HCT116 (cell line): ENCODE data around the gene CLP1. TPM values are rescaled to one million over a fixed set of nuclear protein-coding genes. Genes with fewer than 3 reads are reported as not detected.

Experiments
- ATAC-seq: fragments of 200-7000 bp; cut with Tn5 transposase; 2 replicates; pipeline ENCODE4 v1.9.1; 2020; ENCODE audit warnings: mild to moderate bottlenecking, moderate library complexity
- BruUV-seq: library from RNA; stranded (reverse); fragments of 400-500 nt; replicated peaks from 2 replicates; lab custom pipeline; 2021; lab: Mats Ljungman, UMichigan
- CTCF ChIA-PET: fragments of 300-600 bp; sonication (Branson Sonifier 250); formaldehyde crosslinking; loops from one replicate; lab custom pipeline; 2021; ENCODE audit warnings: antibody characterized with exemption; lab: Charles Lee
- POLR2A ChIA-PET: fragments of 300-600, 350-600 bp; sonication (Branson Sonifier 250); formaldehyde crosslinking; loops from one replicate; lab custom pipeline; 2021; ENCODE audit warnings: antibody characterized with exemption; lab: Charles Lee
- RAD21 ChIA-PET, 2 experiments: fragments of 300-600 bp; sonication (Branson Sonifier 250); formaldehyde crosslinking; loops; one replicate each; lab custom pipeline; 2023; ENCODE audit warnings: low total read pairs in 2 of 2; ENCODE audit not compliant: uncharacterized antibody in 2 of 2, unreplicated experiment in 2 of 2, low non-redundant PET in 1 of 2; lab: Charles Lee
- DNase-seq: peaks from one replicate; pipeline ENCODE4 v3.0.0-alpha.2; 2010; ENCODE audit warnings: low read depth, low spot score
- H2AFZ ChIP-seq: fragments of 200-600 bp; shearing (Covaris generic), sonication (generic); 2 replicates; pipeline ENCODE4 v1.6.1; 2017; ENCODE audit warnings: low read depth, mixed run types, mixed read lengths, antibody characterized with exemption, low read length; ENCODE audit not compliant: poor library complexity, severe bottlenecking
- H3K27ac ChIP-seq: 2 replicates; pipeline ENCODE4 v1.5.1; 2012; ENCODE audit warnings: low read depth, low read length
- H3K27me3 ChIP-seq: fragments of 200-600 bp; sonication (generic); 2 replicates; pipeline ENCODE4 v1.6.1; 2016; ENCODE audit warnings: mixed run types, low read length, mixed read lengths; ENCODE audit not compliant: insufficient read depth
- H3K36me3 ChIP-seq, 2 experiments: fragments of 200-500 bp in 1 of 2; fragments of 200-600 bp in 1 of 2; sonication (Bioruptor generic) in 1 of 2; sonication (generic) in 1 of 2; 2 replicates each; pipeline versions ENCODE4 v1.5.1 to v1.6.1; 2014 to 2016; ENCODE audit warnings: low read length in 2 of 2, inconsistent platforms in 1 of 2, mixed read lengths in 1 of 2, mixed run types in 1 of 2; ENCODE audit not compliant: insufficient read depth in 2 of 2, control insufficient read depth in 1 of 2
- H3K4me1 ChIP-seq, 2 experiments: fragments of 200-600 bp in 1 of 2; sonication (generic) in 1 of 2; 2 replicates each; pipeline versions ENCODE4 v1.5.1 to v1.6.1; 2012 to 2017; ENCODE audit warnings: low read length in 2 of 2, inconsistent platforms in 1 of 2, mild to moderate bottlenecking in 1 of 2, mixed read lengths in 1 of 2, mixed run types in 1 of 2, moderate library complexity in 1 of 2; ENCODE audit not compliant: insufficient read depth in 2 of 2, control insufficient read depth in 1 of 2
- H3K4me2 ChIP-seq: fragments of 200-600 bp; sonication (generic); 2 replicates; pipeline ENCODE4 v1.6.1; 2017; ENCODE audit warnings: mixed run types, low read length, mixed read lengths
- H3K4me3 ChIP-seq, 2 experiments: fragments of 200-600 bp in 1 of 2; sonication (generic) in 1 of 2; replicated peaks in 1 of 2; 2 replicates each; pipeline ENCODE4 v1.5.1; 2011 to 2016; ENCODE audit warnings: low read length in 2 of 2, control low read depth in 1 of 2, low read depth in 1 of 2, mild to moderate bottlenecking in 1 of 2, mixed read lengths in 1 of 2, mixed run types in 1 of 2
- H3K79me2 ChIP-seq: fragments of 200-600 bp; sonication (generic); 2 replicates; pipeline ENCODE4 v1.6.1; 2017; ENCODE audit warnings: mild to moderate bottlenecking, mixed run types, low read length, moderate library complexity, mixed read lengths; ENCODE audit not compliant: insufficient read depth
- H3K9ac ChIP-seq: fragments of 200-600 bp; sonication (generic); 2 replicates; pipeline ENCODE4 v1.6.1; 2016; ENCODE audit warnings: low read length, mixed read lengths
- H3K9me2 ChIP-seq: fragments of 200-600 bp; sonication (generic), shearing (Covaris generic); 2 replicates; pipeline ENCODE4 v1.6.1; 2017; ENCODE audit warnings: mixed run types, mild to moderate bottlenecking, moderate library complexity; ENCODE audit not compliant: insufficient read depth
- H3K9me3 ChIP-seq, 2 experiments: fragments of 200-500 bp in 1 of 2; fragments of 200-600 bp in 1 of 2; sonication (Bioruptor generic) in 1 of 2; sonication (generic) in 1 of 2; 2 replicates each; pipeline ENCODE4 v1.6.1; 2014 to 2017; ENCODE audit warnings: low read length in 2 of 2, mixed read lengths in 2 of 2, inconsistent platforms in 1 of 2, low read depth in 1 of 2, mild to moderate bottlenecking in 1 of 2, mixed run types in 1 of 2, moderate library complexity in 1 of 2; ENCODE audit not compliant: control insufficient read depth in 1 of 2, insufficient read depth in 1 of 2
- H4K20me1 ChIP-seq: fragments of 200-600 bp; sonication (generic), shearing (Covaris generic); 2 replicates; pipeline ENCODE4 v1.6.1; 2017; ENCODE audit warnings: mixed run types, mild to moderate bottlenecking, moderate library complexity; ENCODE audit not compliant: insufficient read depth
- EGR1 ChIP-seq: IDR thresholded peaks from 2 replicates; pipeline ENCODE4 v1.6.1; 2012; ENCODE audit warnings: low read depth
- FOSL1 ChIP-seq: IDR thresholded peaks from 2 replicates; pipeline ENCODE4 v1.6.1; 2012; ENCODE audit warnings: low read depth
- POLR2A ChIP-seq: IDR thresholded peaks from 2 replicates; pipeline ENCODE4 v1.7.0; 2011; ENCODE audit warnings: borderline replicate concordance; ENCODE audit not compliant: insufficient read depth, insufficient read length; ENCODE audit errors: extremely low read depth
- POLR2AphosphoS5 ChIP-seq: IDR thresholded peaks from 2 replicates; pipeline ENCODE4 v1.6.1; 2011; ENCODE audit warnings: mild to moderate bottlenecking, low read depth, low read length, moderate library complexity
- RAD21 ChIP-seq: IDR thresholded peaks from 2 replicates; pipeline ENCODE4 v1.6.1; 2012; ENCODE audit warnings: low read depth, mild to moderate bottlenecking
- ZNF274 ChIP-seq: fragments of 200-500 bp; sonication (Bioruptor generic); IDR thresholded peaks from 2 replicates; pipeline ENCODE4 v1.6.1; 2014; ENCODE audit warnings: mild to moderate bottlenecking, low read depth, low read length, inconsistent platforms
- intact Hi-C: fragments of 100-400 bp; cut with micrococcal nuclease; formaldehyde crosslinking; loops from 2 replicates; pipeline ENCODE4 v1.10.0; 2022
- total RNA-seq: library from RNA; stranded (reverse); gene quantifications from one replicate; pipeline ENCODE4 v1.2.1, GENCODE V29; 2021; ENCODE audit not compliant: unreplicated experiment
- TF ChIP-seq, protein P1 (sequence below): IDR thresholded peaks from 2 replicates; pipeline ENCODE4 v1.6.1; 2012

The CLP1 gene
- total RNA-seq, 1 experiment from 2014 or later = 17.7 TPM

DNA sequence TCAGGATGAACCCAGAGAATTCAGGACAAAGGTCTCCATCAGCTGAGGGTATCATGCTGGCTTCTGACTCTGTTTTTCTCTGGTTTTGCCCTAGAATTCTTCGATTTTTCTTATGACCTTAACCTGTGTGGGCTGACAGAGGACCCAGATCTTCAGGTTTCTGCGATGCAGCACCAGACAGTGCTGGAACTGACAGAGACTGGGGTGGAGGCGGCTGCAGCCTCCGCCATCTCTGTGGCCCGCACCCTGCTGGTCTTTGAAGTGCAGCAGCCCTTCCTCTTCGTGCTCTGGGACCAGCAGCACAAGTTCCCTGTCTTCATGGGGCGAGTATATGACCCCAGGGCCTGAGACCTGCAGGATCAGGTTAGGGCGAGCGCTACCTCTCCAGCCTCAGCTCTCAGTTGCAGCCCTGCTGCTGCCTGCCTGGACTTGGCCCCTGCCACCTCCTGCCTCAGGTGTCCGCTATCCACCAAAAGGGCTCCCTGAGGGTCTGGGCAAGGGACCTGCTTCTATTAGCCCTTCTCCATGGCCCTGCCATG, 43.3 kb upstream of the CLP1 start:
- H3K79me2 ChIP-seq = no peaks in the 10 kb centered on the region
- no peaks in the 10 kb centered on the region for H3K27me3 ChIP-seq
- H3K9me3 ChIP-seq = peaks cover 0 to 2% of the 10 kb centered on the region in 2 experiments; a peak in 1 of 4 replicates
- H3K36me3 ChIP-seq = no peaks in the 10 kb centered on the region
- ChIA-PET POLR2A (no interaction called here), RAD21 (no interaction called here)
- no peaks in the 10 kb centered on the region for H3K9me2 ChIP-seq
- DNase-seq = no peak
- H3K4me3 ChIP-seq = no peak overlapping the region
- ATAC-seq = no peak
- TF ChIP-seq POLR2AphosphoS5 (no peak), FOSL1 (no peak)
- TF ChIP-seq, all 23 proteins: peak for 0
- no TSS peak for BruUV-seq
- no peak overlapping the region for H2AFZ ChIP-seq
- no peak overlapping the region for H3K27ac ChIP-seq
- intact Hi-C loops = no loop called here
- no peak overlapping the region for H3K9ac ChIP-seq
- no peaks in the 10 kb centered on the region for H3K4me1 ChIP-seq
- H3K4me2 ChIP-seq = no peak overlapping the region
- CTCF ChIA-PET = no interaction called here
- H4K20me1 ChIP-seq = no peaks in the 10 kb centered on the region

DNA sequence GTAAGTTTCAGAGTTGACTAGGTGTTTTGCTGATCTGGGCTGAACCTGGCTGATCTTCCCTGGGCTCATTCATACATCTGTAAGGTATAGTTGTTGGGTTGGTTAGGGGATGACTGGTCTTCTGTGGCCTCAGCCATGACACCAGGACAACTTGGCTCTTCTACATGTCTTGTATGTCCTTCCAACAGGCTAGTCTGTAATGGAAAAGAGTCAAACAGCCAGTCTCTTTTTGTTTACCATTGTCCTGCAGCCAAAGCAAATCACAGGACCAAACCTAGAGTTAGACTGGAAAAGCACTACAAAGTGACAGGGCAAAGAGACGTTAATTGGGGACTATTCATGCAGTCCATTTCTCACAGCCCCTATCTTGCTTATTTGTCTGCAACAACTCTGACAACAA, 42.3 kb upstream of the CLP1 start:
- Histone ChIP-seq H4K20me1 (no peaks in the 10 kb centered on the region), H3K79me2 (no peaks in the 10 kb centered on the region)
- ATAC-seq = no peak

More for the DNA sequence above, 42.3 kb upstream of the CLP1 start:
- Histone ChIP-seq H3K27me3 (no peaks in the 10 kb centered on the region), H3K9ac (no peak overlapping the region), H3K4me3 (no peak overlapping the region), H3K36me3 (no peaks in the 10 kb centered on the region), H3K9me2 (no peaks in the 10 kb centered on the region), H2AFZ (no peak overlapping the region), H3K9me3 (peaks cover 6 to 12% of the 10 kb centered on the region in 2 experiments; a peak in 2 of 4 replicates), H3K4me2 (no peak overlapping the region), H3K27ac (no peak overlapping the region), H3K4me1 (no peaks in the 10 kb centered on the region)
- TF ChIP-seq, protein P1, sequence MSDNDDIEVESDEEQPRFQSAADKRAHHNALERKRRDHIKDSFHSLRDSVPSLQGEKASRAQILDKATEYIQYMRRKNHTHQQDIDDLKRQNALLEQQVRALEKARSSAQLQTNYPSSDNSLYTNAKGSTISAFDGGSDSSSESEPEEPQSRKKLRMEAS = no peak
- TF ChIP-seq POLR2A (no peak), EGR1 (no peak), RAD21 (no peak), ZNF274 (no peak)
- intact Hi-C loops = no loop called here
- ChIA-PET POLR2A (no interaction called here), CTCF (no interaction called here), RAD21 (no interaction called here)
- no TSS peak for BruUV-seq
- DNase-seq = no peak
